GM12878 (cell line): ENCODE results near the gene NR2F1. TPM values are rescaled to one million over a fixed set of nuclear protein-coding genes. Genes with fewer than 3 reads are reported as not detected.

ENCODE experiments used
- ATAC-seq: fragments of 200-7000 bp; cut with Tn5 transposase; 3 replicates; pipeline ENCODE4 v1.9.1; 2020; ENCODE audit warnings: mild to moderate bottlenecking, moderate library complexity
- BruUV-seq: library from RNA; stranded (reverse); fragments of 400-500 nt; replicated peaks from 2 replicates; lab custom pipeline; 2021; lab: Mats Ljungman, UMichigan
- CTCF ChIA-PET: fragments of 300-600 bp; sonication (Branson Sonifier 250); formaldehyde crosslinking; extraction: SDS; loops from one replicate; lab custom pipeline; 2021; ENCODE audit warnings: inconsistent platforms; lab: Yijun Ruan, JAX
- POLR2A ChIA-PET: fragments of 350-600 bp; formaldehyde crosslinking; extraction: SDS; loops from one replicate; lab custom pipeline; 2021; ENCODE audit warnings: inconsistent platforms; lab: Charles Lee
- RAD21 ChIA-PET: fragments of 300-600 bp; sonication (Branson Sonifier 250); formaldehyde crosslinking; loops from one replicate; lab custom pipeline; 2023; ENCODE audit warnings: antibody characterized with exemption; ENCODE audit not compliant: unreplicated experiment; lab: Charles Lee
- SMC1A ChIA-PET: fragments of 300-600 bp; sonication (Branson Sonifier 250); formaldehyde crosslinking; loops from one replicate; lab custom pipeline; 2023; ENCODE audit not compliant: unreplicated experiment, uncharacterized antibody; lab: Charles Lee
- DNase-seq: peaks from one replicate; pipeline ENCODE4 v3.0.0-alpha.2; 2011; ENCODE audit warnings: low read depth, low spot score
- FAIRE-seq: peaks from 3 replicates; lab custom pipeline; 2011; peaks lifted over from hg19 to GRCh38; lab: Jason Lieb, UNC
- H2AFZ ChIP-seq: 2 replicates; pipeline ENCODE4 v1.6.0; 2011; ENCODE audit warnings: low read depth, low read length, control low read depth; ENCODE audit not compliant: control insufficient read depth
- H3K27ac ChIP-seq: 2 replicates; pipeline ENCODE4 v1.5.1; 2011; ENCODE audit warnings: control low read depth; ENCODE audit not compliant: control insufficient read depth, insufficient read depth
- H3K27me3 ChIP-seq, 2 experiments: replicated peaks in 1 of 2; 2 replicates each; pipeline versions ENCODE4 v1.6.0 to v1.6.1; 2011; ENCODE audit warnings: low read length in 1 of 2; ENCODE audit not compliant: control insufficient read depth in 2 of 2, insufficient read depth in 2 of 2
- H3K36me3 ChIP-seq, 2 experiments: 2 replicates each; pipeline ENCODE4 v1.5.1; 2011; ENCODE audit warnings: low read length in 1 of 2; ENCODE audit not compliant: control insufficient read depth in 2 of 2, insufficient read depth in 2 of 2
- H3K4me1 ChIP-seq: 2 replicates; pipeline ENCODE4 v1.6.1; 2011; ENCODE audit warnings: mild to moderate bottlenecking, low read length, moderate library complexity, mixed read lengths; ENCODE audit not compliant: control insufficient read depth, insufficient read depth
- H3K4me2 ChIP-seq: 2 replicates; pipeline ENCODE4 v1.6.0; 2011; ENCODE audit warnings: control low read depth; ENCODE audit not compliant: control insufficient read depth, insufficient read depth
- H3K4me3 ChIP-seq: fragments of 200-600 bp; sonication (generic); 2 replicates; pipeline ENCODE4 v1.5.1; 2016
- H3K79me2 ChIP-seq: 2 replicates; pipeline ENCODE4 v1.6.0; 2011; ENCODE audit warnings: low read length; ENCODE audit not compliant: control insufficient read depth, insufficient read depth
- H3K9ac ChIP-seq: 2 replicates; pipeline ENCODE4 v1.8.0; 2011; ENCODE audit warnings: low read length, control low read depth, mixed read lengths; ENCODE audit not compliant: control insufficient read depth, insufficient read depth
- H3K9me3 ChIP-seq: replicated peaks from 3 replicates; pipeline ENCODE4 v1.5.1; 2011; ENCODE audit warnings: mild to moderate bottlenecking, low read length; ENCODE audit not compliant: control insufficient read depth, insufficient read depth
- H4K20me1 ChIP-seq: 2 replicates; pipeline ENCODE4 v1.6.0; 2011; ENCODE audit not compliant: control insufficient read depth, insufficient read depth
- BCLAF1 ChIP-seq: fragments of 450-650 bp; IDR thresholded peaks from 2 replicates; pipeline ENCODE4 v1.6.1; 2017; ENCODE audit warnings: antibody characterized with exemption, mild to moderate bottlenecking, moderate library complexity
- EED ChIP-seq: sonication (generic); IDR thresholded peaks from 2 replicates; pipeline ENCODE4 v1.6.1; 2016; ENCODE audit warnings: antibody characterized with exemption, low read depth
- WGBS: methylation state at CpG from one replicate; pipeline ENCODE4 v1.1.6; 2016; ENCODE audit warnings: low lambda C conversion rate; ENCODE audit not compliant: insufficient replicate concordance, insufficient coverage; ENCODE audit errors: missing lambda C conversion rate; 5-methylcytosine and 5-hydroxymethylcytosine counted together
- in situ Hi-C: fragments of 300-500 bp; cut with MboI; formaldehyde crosslinking; loops from 9 replicates; pipeline ENCODE4 v1.14.3; 2018; ENCODE audit warnings: mixed read lengths
- intact Hi-C: fragments of 100-400 bp; cut with micrococcal nuclease; formaldehyde crosslinking; loops from one replicate; pipeline ENCODE4 v1.14.2; 2022; ENCODE audit not compliant: unreplicated experiment
- polyA plus RNA-seq, 11 experiments: library from polyadenylated mRNA; depleted of rRNA in 4 of 11; unstranded in 6 of 11; stranded (reverse) in 5 of 11; fragments of >200 nt; fragmentation: Nextera tagmentation in 4 of 11; fragmentation: Illumina TruSeq in 1 of 11; extraction: Ambion mirVana in 4 of 11; extraction: Trizol in 1 of 11; gene quantifications; 1 replicate in 1 of 11; 2 replicates in 10 of 11; pipeline versions ENCODE4 v1.2.1 to v1.2.3, GENCODE V29; 2011 to 2016; ENCODE audit warnings: inconsistent platforms in 2 of 11, missing spikeins in 2 of 11, low read depth in 1 of 11
- total RNA-seq, 4 experiments: library from RNA; depleted of rRNA in 3 of 4; stranded (reverse); fragments of >200 nt in 3 of 4; fragmentation: Illumina TruSeq in 1 of 4; extraction: Trizol in 1 of 4; gene quantifications; 2 replicates each; pipeline versions ENCODE4 v1.2.1 to v1.2.3, GENCODE V29; 2013 to 2021

Gene NR2F1
- total and polyA plus RNA-seq, 10 of the 15 experiments (the other 5 are each of a cell fraction or from before 2014, with no cell fraction given), result 0.04 to 0.79 (median 0.36) TPM; not detected in 7

DNA sequence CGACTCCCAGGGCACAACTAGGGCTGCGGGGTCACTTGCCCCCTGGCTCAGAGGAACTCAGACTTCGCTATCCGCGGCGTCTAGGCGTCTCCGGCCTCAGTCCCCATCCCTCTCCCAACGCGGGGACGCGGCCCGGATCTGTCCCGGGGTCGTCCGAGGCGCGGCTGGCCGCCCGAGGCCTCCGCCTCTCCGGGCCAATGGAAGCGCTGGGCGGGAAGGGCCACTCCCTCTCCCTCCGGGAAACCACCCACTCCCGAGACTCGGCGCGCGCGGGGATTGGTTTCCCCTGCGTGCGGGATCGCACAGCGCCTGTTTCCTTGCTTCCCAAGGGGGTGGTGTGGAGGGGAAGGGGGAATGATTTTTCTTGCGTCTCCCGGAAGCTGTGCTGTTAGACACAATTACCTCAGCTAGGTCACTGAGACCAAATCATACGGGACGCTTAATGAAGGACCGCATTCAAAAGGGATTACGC, 38.3 kb downstream of the NR2F1 start:
- Histone ChIP-seq H3K27me3 (no peaks in the 10 kb centered on the region), H2AFZ (peak overlapping the region; percentile 28), H3K36me3 (no peaks in the 10 kb centered on the region), H4K20me1 (no peaks in the 10 kb centered on the region), H3K4me2 (peak overlapping the region; percentile 64), H3K79me2 (no peaks in the 10 kb centered on the region), H3K4me1 (peaks cover 3% of the 10 kb centered on the region; the same call in 1 of the 2 replicates), H3K27ac (no peak overlapping the region), H3K4me3 (peak overlapping the region; percentile 58; the same call in 1 of the 2 replicates), H3K9ac (no peak overlapping the region)
- FAIRE-seq, result no peak
- intact Hi-C loops, result loop anchor here (2.0 kb wide), 1 partner anchor 53 kb away; no protein-coding TSS in a partner anchor
- ChIA-PET CTCF (interaction anchor here (0.9 to 2.6 kb wide), 3 partner anchors 179 to 409 kb away, joined by 3 to 11 read pairs (median 5); no protein-coding TSS in a partner anchor), RAD21 (interaction anchor here (1.4 to 3.2 kb wide), 3 partner anchors 43 to 180 kb away, joined by 4 to 11 read pairs (median 4); no protein-coding TSS in a partner anchor)
- WGBS, result 32% methylated on average over 39 of the region's 41 CpGs
- 0 out of 2 replicates have a peak, but pooled peaks have one; percentile 26 for TF ChIP-seq EED
- no peak for TF ChIP-seq BCLAF1
- TF ChIP-seq, all 136 proteins: peak for 1
- SMC1A ChIA-PET, result interaction anchor here (0.5 to 4.1 kb wide), 6 partner anchors 9 to 179 kb away, joined by 3 to 24 read pairs (median 3); no protein-coding TSS in a partner anchor
- in situ Hi-C loops, result no loop called here
- H3K9me3 ChIP-seq, result no peaks in the 10 kb centered on the region
- no TSS peak for BruUV-seq
- no peak for DNase-seq
- no peak for ATAC-seq
- POLR2A ChIA-PET, result no interaction called here
